Esophagus squamous epithelium (tissue), 5 donors: ENCODE measurements around the gene USP30. TPM values are rescaled to one million over a fixed set of nuclear protein-coding genes. Genes with fewer than 3 reads are reported as not detected.

Source experiments
- DNase-seq: peaks from one replicate; lab custom pipeline; 2025; lab: John Stamatoyannopoulos, UW
- H3K27ac ChIP-seq, 4 donors: fragments of 200-600 bp; sonication (generic); one replicate each; pipeline ENCODE4 v1.5.1; 2016 to 2019; ENCODE audit warnings: mild to moderate bottlenecking in 1 of 4
- H3K27me3 ChIP-seq, 4 donors: fragments of 200-600 bp; sonication (generic); 1 replicate in 3 of 4; 2 replicates in 1 of 4; pipeline versions ENCODE4 v1.5.1 to v1.6.0; 2017 to 2021; ENCODE audit warnings: antibody characterized with exemption in 1 of 4
- H3K36me3 ChIP-seq, 3 donors: fragments of 200-600 bp; sonication (generic); one replicate each; pipeline ENCODE4 v1.5.1; 2016 to 2019
- H3K4me1 ChIP-seq, 3 donors: fragments of 200-600 bp; sonication (generic); one replicate each; pipeline ENCODE4 v1.5.1; 2017 to 2019
- H3K4me3 ChIP-seq, 4 donors: fragments of 200-600 bp; sonication (generic); 1 replicate in 3 of 4; 2 replicates in 1 of 4; pipeline ENCODE4 v1.5.1; 2016 to 2019; ENCODE audit warnings: mild to moderate bottlenecking in 2 of 4, moderate library complexity in 1 of 4
- H3K9me3 ChIP-seq, 3 donors: fragments of 200-600 bp; sonication (generic); one replicate each; pipeline ENCODE4 v1.5.1; 2016 to 2019
- CTCF ChIP-seq, 6 experiments: fragments of 450-650 bp in 4 of 6; fragments of 200-600 bp in 2 of 6; sonication (generic) in 2 of 6; IDR thresholded peaks; one replicate each; pipeline ENCODE4 v1.5.1; 2016 to 2019; ENCODE audit warnings: antibody characterized with exemption in 6 of 6, mild to moderate bottlenecking in 4 of 6, moderate library complexity in 4 of 6
- POLR2A ChIP-seq, 4 donors: fragments of 450-650 bp; IDR thresholded peaks; one replicate each; pipeline ENCODE4 v1.6.1; 2017; ENCODE audit warnings: antibody characterized with exemption in 4 of 4, mild to moderate bottlenecking in 4 of 4, moderate library complexity in 3 of 4
- WGBS, 2 donors: methylation state at CpG; one replicate each; pipeline ENCODE4 v1.1.5; 2018; 5-methylcytosine and 5-hydroxymethylcytosine counted together
- intact Hi-C: fragments of 100-400 bp; cut with DNase I; formaldehyde crosslinking; loops from one replicate; pipeline ENCODE4 v1.15.0; 2022
- total RNA-seq, 4 donors: library from RNA; depleted of rRNA; stranded (reverse); fragments of >200 nt; gene quantifications; one replicate each; pipeline ENCODE4 v1.1.0, GENCODE V29; 2016
- donor health status: DM: yes; HTN: yes; CAD: no.

The USP30 gene
- total RNA-seq, 4 donors from 2014 or later, result 6.3 to 13.0 (median 8.7) TPM

GRCh38 chr12:109093022-109093918 is 40.9 kb downstream of the USP30 start, which contains the start of gene ALKBH2:
Gene ALKBH2 (minus strand): TSS chr12:109093472. CDS start chr12:109092786, 686 bp downstream.
- intact Hi-C loops, result loop anchor here (10.0 kb wide), 2 partner anchors 288 to 528 kb away; partner anchors contain the start of genes ISCU and SART3
- H3K9me3 ChIP-seq, result no peaks in the 10 kb centered on the region
- peak within 1 kb of the TSS; percentile 41 to 70 (median 54) for H3K4me3 ChIP-seq
- peaks cover 23 to 47% (median 33%) of the 10 kb centered on the region in 3 donors for H3K4me1 ChIP-seq
- no peaks in the 10 kb centered on the region for H3K27me3 ChIP-seq
- DNase-seq, result peak; percentile 69
- TF ChIP-seq POLR2A (IDR thresholded peaks at IDR 0.05) (peak in 1 of 4 donors; percentile 49), CTCF (IDR thresholded peaks at IDR 0.05) (peak; percentile 97 to 99 (median 99))
- H3K36me3 ChIP-seq, result peaks cover 0 to 35% (median 0%) of the 10 kb centered on the region in 3 donors
- WGBS, 2 donors, result 5 to 8% methylated on average over 21 to 24 of the region's 45 CpGs
- peak within 1 kb of the TSS; percentile 73 to 83 (median 77) for H3K27ac ChIP-seq

- TF ChIP-seq CTCF (IDR thresholded peaks at IDR 0.05) (no peak), POLR2A (IDR thresholded peaks at IDR 0.05) (no peak)
- Histone ChIP-seq H3K27ac (no peak overlapping the region), H3K4me3 (peak overlapping the region; percentile 69 to 95 (median 80)), H3K9me3 (no peaks in the 10 kb centered on the region), H3K4me1 (peaks cover 18 to 55% (median 35%) of the 10 kb centered on the region in 3 donors), H3K36me3 (peaks cover 0 to 17% (median 5%) of the 10 kb centered on the region in 3 donors), H3K27me3 (no peaks in the 10 kb centered on the region)
- WGBS, 2 donors, result 0 to 74% methylated on average over 2 to 3 of the region's 11 CpGs
- no peak for DNase-seq
- intact Hi-C loops, result loop anchor here (10.0 kb wide), 2 partner anchors 292 to 532 kb away; partner anchors contain the start of genes ISCU and SART3
Observed at GRCh38 chr12:109097140-109097434, 44.7 kb downstream of the USP30 start.

GRCh38 chr12:109097435-109098182 is 45.2 kb downstream of the USP30 start, which contains the start of gene UNG:
Gene UNG (plus strand): TSS chr12:109097597. CDS start chr12:109097680, 83 bp downstream.
- H3K4me3 ChIP-seq, result peak within 1 kb of the TSS; percentile 69 to 95 (median 80)
- peak; percentile 78 for DNase-seq
- peaks cover 13 to 50% (median 30%) of the 10 kb centered on the region in 3 donors for H3K4me1 ChIP-seq
- no peaks in the 10 kb centered on the region for H3K9me3 ChIP-seq
- WGBS, 2 donors, result 0% methylated on average over 2 to 4 of the region's 71 CpGs
- intact Hi-C loops, result loop anchor here (10.0 kb wide), 2 partner anchors 293 to 533 kb away; partner anchors contain the start of genes ISCU and SART3
- peak within 1 kb of the TSS; percentile 86 to 98 (median 93) for H3K27ac ChIP-seq
- H3K36me3 ChIP-seq, result peaks cover 0 to 22% (median 8%) of the 10 kb centered on the region in 3 donors
- TF ChIP-seq POLR2A (IDR thresholded peaks at IDR 0.05), result no peak
- no peak for TF ChIP-seq CTCF (IDR thresholded peaks at IDR 0.05)
- H3K27me3 ChIP-seq, result no peaks in the 10 kb centered on the region

- Histone ChIP-seq H3K4me3 (peak overlapping the region; percentile 69 to 95 (median 80)), H3K9me3 (no peaks in the 10 kb centered on the region), H3K36me3 (peaks cover 0 to 28% (median 14%) of the 10 kb centered on the region in 3 donors), H3K4me1 (peaks cover 7 to 44% (median 25%) of the 10 kb centered on the region in 3 donors), H3K27ac (peak overlapping the region; percentile 86 to 98 (median 93)), H3K27me3 (no peaks in the 10 kb centered on the region)
- intact Hi-C loops, result loop anchor here (10.0 kb wide), 2 partner anchors 293 to 533 kb away; partner anchors contain the start of genes ISCU and SART3
- TF ChIP-seq POLR2A (IDR thresholded peaks at IDR 0.05) (peak in 2 of 4 donors; percentile 55 to 61), CTCF (IDR thresholded peaks at IDR 0.05) (no peak)
- 0% methylated on average over 5 of the region's 32 CpGs; no CpG with 5 or more reads in 1 of the 2 donors for WGBS, 2 donors
- DNase-seq, result no peak
Observed at GRCh38 chr12:109098183-109098604, 45.8 kb downstream of the USP30 start.
